ENCODE data around the gene MPL. TPM values are rescaled to one million over a fixed set of nuclear protein-coding genes. Genes with fewer than 3 reads are reported as not detected.

Gene MPL
- total RNA-seq, 1 donor from 2014 or later = not detected

Other genes with a start within 250 kb of the MPL start
- 70.9 and 91.5 TPM in 2 replicates for gene EBNA1BP2, start 165.5 kb upstream of the MPL start, total RNA-seq
- gene CFAP57, start 165.5 kb upstream of the MPL start, total RNA-seq = 3.9 TPM in 1 of 2 replicates, not detected in the other
- 3.9 and 12.0 TPM in 2 replicates for gene TMEM125, start 67.8 kb upstream of the MPL start, total RNA-seq
- 0.15 and 3.0 TPM in 2 replicates for gene C1orf210, start 52.2 kb upstream of the MPL start, total RNA-seq
- gene TIE1, start 36.8 kb upstream of the MPL start, total RNA-seq = 0.94 and 10.9 TPM in 2 replicates
- 2.1 and 42.5 TPM in 2 replicates for gene CDC20, start 21.2 kb downstream of the MPL start, total RNA-seq
- gene ELOVL1, start 30.2 kb downstream of the MPL start, total RNA-seq = 59.0 and 99.5 TPM in 2 replicates
- 40.2 and 59.4 TPM in 2 replicates for gene MED8, start 52.0 kb downstream of the MPL start, total RNA-seq
- gene SZT2, start 52.1 kb downstream of the MPL start, total RNA-seq = 6.6 and 28.5 TPM in 2 replicates
- gene HYI, start 116.1 kb downstream of the MPL start, total RNA-seq = 28.9 and 81.3 TPM in 2 replicates
- 128 and 259 TPM in 2 replicates for gene PTPRF, start 193.1 kb downstream of the MPL start, total RNA-seq

Measured in renal cortical epithelial cell (primary cell).